Measurements from ENCODE around the gene MAP2K2.
"Not testable (repeated sequence)": the region's sequence is repeated elsewhere in the genome, so short reads cannot be mapped to it uniquely, and the experiment has no call there.

MAP2K2 gene

GRCh38 chr19:4129050-4129449, 5.1 kb upstream of the MAP2K2 start:
- DNase-seq, result not testable (repeated sequence)

DNA sequence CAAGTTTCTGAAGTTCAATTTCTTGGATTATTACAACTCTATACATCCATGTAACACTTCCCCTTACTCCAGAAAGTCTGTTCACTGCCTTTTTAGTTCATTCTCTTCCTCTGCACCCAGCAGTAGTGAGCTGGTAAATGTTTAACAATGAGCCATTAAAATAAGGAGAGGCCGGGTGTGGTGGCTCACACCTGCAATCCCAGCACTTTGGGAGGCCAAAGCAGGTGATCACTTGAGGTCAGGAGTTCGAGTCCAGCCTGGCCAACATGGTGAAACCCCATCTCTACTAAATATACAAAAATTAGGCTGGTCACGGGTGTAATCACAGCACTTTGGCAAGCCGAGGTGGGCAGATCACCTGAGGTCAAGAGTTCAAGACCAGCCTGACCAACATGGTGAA, 3.4 kb upstream of the MAP2K2 start:
- DNase-seq, result not testable (repeated sequence)

- no peak for DNase-seq
Observed at GRCh38 chr19:4124638-4125037, 716 bp upstream of the MAP2K2 start.

DNA sequence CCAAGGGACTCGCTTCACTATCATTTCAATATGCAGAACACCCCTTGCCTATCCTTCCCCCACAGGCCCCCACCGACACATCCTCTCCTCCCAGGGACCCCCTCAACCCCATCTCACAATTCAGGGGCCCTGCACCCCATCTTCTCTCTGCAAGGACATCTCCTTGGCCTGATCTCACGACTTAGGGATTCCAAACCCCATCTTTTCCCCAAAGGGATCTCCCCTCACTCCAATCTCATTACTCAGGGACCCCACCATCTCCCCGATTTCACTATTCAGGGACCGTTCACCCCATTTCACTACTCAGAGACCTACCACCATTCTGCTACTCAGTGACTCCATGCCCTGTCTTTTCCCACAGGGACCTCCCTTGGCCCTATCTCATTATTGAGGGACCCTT, 1.4 kb downstream of the MAP2K2 start:
- DNase-seq, result no peak

DNA sequence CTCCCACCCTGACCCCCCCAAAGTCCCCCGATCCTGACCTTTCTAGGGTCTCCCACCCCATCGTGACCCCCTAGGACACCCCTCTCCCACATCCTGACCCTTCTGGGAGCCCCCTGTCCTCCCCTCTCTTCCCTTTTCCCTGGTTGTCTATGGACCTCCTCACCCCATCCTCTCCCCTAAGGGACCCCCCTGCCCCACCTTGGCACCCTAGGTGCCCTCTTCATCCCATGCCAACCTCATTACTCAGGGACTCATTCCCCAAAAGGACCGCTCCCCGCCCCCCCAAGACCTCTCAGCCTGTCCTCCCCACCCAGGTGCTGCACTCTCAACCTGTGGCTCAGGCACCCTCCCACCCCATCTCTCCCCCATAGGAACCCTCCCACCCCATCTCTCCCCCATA, 2.1 kb downstream of the MAP2K2 start:
- DNase-seq, result no peak

GRCh38 chr19:4121273-4121612, 2.7 kb downstream of the MAP2K2 start:
- no peak for DNase-seq

- DNase-seq, result no peak
Observed at GRCh38 chr19:4120559-4121272, 3.2 kb downstream of the MAP2K2 start.

GRCh38 chr19:4119763-4120162, 4.2 kb downstream of the MAP2K2 start:
- no peak for DNase-seq

GRCh38 chr19:4115818-4116385, 8.0 kb downstream of the MAP2K2 start:
- no peak for DNase-seq

DNA sequence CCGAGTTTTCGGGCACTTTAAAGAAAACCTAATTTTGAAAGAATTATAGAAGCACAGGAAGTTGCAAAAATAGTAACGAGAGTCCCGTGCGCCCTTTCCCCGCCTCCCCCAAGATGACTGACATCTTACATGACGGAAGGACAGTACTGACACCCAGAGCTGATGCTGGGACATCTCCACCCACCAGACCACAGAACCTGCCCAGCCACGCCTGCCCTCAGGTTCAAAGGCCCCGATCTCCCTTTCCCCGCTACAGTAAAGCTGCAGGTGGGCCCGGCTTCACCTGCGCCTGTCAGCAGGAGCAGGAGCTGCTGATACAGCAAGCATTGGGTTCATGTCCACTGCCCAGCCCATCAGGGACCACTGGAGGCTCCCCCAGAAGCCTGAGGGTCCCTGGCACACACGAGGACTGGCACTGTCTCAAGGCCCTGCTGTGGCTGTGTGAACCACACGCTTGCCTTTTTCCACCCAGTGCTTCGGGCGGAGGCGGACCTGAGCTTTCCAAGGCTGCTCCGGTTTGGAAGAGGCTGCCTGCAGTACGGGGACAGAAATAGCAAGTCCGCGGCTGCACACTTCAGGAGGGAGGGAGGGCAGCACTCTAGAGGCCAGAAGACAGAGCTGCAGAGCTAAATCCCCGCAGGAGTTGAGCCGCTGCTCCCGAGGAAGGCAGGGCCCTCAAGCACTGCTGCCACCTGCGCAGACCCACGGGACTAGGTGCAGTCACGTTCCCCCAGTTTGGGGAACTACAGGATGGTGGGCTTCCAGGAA, 8.7 kb downstream of the MAP2K2 start:
- DNase-seq, result no peak

- no peak for DNase-seq
Observed at GRCh38 chr19:4114181-4114580, 9.7 kb downstream of the MAP2K2 start.

GRCh38 chr19:4113398-4114088, 10.4 kb downstream of the MAP2K2 start:
- no peak for DNase-seq

GRCh38 chr19:4112367-4112766, 11.6 kb downstream of the MAP2K2 start:
- DNase-seq, result no peak

- DNase-seq, result no peak
Observed at GRCh38 chr19:4109626-4109945, 14.3 kb downstream of the MAP2K2 start.

DNA sequence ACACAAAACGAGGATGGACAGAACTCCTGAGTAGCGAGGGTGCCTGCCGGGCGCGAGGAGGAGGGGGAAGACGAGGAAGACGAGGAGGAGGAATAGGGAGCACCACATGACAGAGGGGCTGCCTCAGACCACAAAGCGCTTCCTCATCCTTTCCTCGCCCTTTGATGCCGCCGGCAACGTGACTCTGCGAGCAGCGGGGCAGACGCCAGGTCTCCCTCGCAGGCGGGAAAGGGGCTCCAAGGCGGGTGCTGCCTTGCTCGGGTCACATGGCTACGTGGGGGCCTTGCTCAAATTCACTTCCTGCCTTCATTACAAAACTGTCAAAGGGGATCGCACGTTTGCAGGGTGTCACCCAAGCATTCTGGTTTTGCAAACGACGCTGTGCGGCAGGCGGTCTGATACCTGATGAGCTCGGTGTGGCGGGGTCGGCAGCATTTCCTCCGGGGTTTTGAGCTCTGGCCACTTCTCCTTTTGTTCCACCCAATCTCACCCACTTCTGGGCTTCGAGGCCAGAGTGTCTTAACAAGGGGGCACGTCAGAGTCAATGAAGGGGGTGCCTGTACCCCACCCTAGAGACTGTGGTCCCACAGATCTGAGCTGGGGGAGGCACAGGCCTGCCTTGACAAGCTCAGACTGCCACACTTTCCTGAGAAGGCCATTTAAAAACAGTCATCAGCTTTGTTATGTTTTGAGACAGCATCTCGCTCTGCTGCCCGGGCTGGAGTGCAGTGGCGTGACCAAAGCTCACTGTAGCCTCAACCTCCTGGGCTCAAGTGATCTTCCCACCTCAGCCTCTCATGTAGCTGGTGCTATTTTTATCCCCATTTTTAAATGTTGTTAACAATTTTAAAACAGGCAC, 14.9 kb downstream of the MAP2K2 start:
- no peak for DNase-seq

GRCh38 chr19:4103080-4103433, 20.9 kb downstream of the MAP2K2 start:
- no peak for DNase-seq

GRCh38 chr19:4102339-4103079, 21.4 kb downstream of the MAP2K2 start:
- no peak for DNase-seq

GRCh38 chr19:4101496-4101770, 22.5 kb downstream of the MAP2K2 start:
- no peak for DNase-seq

GRCh38 chr19:4100647-4101495, 23.1 kb downstream of the MAP2K2 start:
- DNase-seq, result no peak

- DNase-seq, result no peak
Observed at GRCh38 chr19:4099041-4099764, 24.7 kb downstream of the MAP2K2 start.

- DNase-seq, result no peak
Observed at GRCh38 chr19:4098493-4098892, 25.4 kb downstream of the MAP2K2 start.
